HUDEP-2 (cell line): ENCODE measurements around the gene GJD3.

Experiments used
- DNase-seq, 76 experiments: peaks; one replicate each; lab custom pipeline; 2025; ENCODE audit not compliant: unreplicated experiment in 76 of 76; lab: John Stamatoyannopoulos, UW

The GJD3 gene

DNA sequence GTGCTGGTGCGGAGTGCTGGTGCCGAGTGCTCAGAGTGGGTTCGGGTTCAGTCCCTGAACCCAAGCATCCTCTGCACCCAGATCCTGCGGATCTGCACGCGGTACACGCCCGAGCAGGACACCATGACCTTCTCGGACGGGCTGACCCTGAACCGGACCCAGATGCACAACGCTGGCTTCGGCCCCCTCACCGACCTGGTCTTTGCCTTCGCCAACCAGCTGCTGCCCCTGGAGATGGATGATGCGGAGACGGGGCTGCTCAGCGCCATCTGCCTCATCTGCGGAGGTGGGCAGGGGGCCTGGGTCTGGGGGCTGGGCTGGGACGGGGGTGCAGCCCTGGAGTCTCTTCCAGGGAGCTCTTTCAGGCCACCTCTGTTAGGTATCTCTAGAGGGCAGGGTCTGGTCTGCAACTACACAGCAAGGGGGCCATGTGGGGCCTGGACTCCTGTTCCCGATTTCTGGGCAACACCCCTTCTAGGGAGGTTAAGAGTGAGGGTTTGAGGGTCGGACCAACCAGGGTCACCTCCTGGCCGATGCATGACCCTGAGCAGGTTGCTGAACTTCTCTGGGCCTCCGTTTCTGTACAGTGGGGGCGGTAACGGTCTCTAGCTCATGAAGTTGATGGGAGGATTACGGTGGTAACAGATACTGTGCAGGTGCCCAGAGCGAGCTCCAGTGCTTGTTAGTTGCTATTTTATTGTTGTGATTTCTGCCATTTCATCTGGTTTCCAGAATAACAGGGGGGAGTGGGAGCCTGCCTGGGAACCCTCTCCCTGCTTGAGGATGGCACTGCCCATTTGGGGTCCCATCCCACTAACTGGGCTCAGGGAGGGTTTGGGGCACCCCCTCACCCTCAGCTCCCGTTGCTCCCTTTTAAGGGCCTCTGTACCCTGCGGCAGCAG lies 10.1 kb downstream of the GJD3 start:
- DNase-seq: no peak

DNA sequence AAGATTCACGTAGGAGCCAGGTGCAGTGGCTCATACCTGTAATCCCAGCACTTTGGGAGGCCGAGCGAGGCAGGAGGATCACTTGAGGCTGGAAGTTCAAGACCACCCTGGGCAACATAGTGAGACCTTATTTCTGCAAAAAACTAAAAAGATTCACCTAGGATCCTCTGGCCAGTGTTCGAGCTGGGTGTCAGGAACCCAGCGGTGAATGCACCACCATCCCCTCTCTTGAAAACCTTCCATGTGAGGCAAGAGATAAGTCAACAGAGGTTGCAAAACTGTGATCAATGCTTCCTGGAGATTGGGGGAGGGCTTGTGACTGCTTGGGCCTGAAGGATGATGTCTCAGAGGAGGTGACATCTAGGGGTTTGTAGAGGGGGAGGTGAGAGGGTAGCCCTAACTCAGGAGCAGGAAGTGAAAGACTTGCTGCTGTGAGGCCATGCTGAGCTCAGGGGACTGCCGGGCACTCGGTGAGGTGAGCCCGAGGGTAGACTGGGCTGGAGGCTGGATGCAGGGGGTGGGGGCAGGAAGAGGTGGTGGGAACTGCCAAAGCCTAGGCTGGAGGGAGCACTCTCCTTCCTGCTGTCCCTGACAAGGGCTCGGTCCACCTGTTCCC lies 11.7 kb downstream of the GJD3 start:
- no peak for DNase-seq

DNA sequence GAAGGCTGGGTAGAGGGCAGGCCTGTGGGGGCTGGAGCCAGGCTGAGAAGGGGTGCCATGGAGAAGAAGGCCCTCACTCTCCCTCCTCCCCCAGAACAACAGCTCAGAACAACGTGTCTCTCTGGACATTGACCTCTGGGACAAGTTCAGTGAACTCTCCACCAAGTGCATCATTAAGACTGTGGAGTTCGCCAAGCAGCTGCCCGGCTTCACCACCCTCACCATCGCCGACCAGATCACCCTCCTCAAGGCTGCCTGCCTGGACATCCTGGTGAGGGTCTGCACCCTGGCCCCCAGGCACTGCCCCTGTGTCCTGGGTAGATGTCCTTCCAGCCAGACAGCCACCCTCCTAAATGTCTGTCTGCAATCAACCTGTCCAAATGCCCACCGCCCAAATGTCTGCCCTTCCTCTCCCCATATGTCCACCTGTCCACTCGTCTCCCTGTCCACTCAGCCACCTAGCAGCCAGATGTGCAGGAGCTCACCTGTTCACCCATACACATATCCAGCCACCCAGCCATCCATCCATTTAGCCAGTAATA lies 12.2 kb downstream of the GJD3 start:
- DNase-seq: no peak

DNA sequence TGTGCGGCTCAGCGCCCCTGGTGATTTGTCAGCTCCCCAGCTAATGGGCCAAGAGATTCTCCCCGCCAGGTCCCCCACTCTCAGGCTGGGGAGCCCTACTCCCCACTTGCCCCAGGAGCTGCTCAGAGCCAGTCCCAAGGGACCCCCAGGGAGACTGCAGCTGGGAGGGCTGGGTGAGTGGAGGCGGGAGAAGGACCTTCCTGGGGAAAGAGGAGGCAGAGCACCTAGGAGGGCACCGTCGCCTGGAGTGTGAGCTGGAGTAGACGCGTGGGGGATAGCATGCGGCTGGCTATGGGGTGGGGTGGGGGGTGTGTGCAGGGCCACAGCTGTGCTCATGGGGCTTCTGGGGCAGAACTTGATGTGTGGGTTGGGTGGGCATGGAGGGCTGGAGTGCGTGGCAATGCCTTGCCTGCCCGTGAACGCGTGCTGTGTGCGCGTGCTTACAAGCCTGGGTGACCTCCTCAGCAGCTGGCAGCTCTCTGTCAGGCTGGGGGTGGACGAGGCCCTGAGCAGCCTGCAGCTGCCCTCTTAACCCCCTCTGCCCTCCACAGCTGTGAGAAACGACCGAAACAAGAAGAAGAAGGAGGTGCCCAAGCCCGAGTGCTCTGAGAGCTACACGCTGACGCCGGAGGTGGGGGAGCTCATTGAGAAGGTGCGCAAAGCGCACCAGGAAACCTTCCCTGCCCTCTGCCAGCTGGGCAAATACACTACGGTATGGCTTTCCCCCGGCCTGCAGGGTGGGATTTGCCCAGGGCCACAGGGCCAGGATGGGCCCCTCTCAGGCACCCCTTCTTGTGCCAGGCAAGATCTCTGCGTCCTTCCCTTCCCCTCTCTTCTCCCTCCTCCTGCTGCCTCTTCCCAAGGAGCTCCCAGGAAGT lies 12.9 kb downstream of the GJD3 start:
- DNase-seq: no peak

DNA sequence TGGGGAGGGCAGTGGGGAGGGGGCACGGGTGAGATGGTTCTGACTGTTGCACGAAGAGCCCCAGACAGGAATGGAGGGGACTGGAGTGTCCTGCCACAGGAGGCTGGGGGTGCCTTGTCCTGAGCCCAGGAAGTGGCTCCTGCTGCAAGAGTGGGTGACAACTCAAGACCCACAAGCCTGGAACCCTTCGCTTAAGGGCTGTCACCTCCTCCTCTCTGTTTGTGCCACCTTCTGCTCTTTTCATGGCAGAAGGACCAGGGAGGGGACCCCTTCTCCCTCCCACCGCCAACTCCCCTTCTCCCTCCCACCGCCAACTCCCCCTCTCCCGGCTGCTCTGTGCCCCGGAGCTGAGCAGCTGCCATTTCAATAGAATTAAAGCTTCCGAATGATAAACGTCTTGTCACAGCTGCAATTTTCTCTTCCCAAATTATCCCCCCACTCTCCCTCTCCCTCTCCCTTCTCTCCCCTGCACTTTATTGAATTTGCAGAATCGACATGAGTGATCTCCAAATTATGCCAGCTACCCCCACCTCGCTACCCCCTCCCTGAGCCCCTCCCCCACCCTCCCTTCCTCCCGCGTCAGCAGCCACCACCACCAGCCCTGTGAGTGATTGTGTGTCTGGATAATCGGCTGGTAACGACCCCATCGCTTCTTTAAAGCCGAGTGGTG lies 13.7 kb downstream of the GJD3 start:
- no peak for DNase-seq

DNA sequence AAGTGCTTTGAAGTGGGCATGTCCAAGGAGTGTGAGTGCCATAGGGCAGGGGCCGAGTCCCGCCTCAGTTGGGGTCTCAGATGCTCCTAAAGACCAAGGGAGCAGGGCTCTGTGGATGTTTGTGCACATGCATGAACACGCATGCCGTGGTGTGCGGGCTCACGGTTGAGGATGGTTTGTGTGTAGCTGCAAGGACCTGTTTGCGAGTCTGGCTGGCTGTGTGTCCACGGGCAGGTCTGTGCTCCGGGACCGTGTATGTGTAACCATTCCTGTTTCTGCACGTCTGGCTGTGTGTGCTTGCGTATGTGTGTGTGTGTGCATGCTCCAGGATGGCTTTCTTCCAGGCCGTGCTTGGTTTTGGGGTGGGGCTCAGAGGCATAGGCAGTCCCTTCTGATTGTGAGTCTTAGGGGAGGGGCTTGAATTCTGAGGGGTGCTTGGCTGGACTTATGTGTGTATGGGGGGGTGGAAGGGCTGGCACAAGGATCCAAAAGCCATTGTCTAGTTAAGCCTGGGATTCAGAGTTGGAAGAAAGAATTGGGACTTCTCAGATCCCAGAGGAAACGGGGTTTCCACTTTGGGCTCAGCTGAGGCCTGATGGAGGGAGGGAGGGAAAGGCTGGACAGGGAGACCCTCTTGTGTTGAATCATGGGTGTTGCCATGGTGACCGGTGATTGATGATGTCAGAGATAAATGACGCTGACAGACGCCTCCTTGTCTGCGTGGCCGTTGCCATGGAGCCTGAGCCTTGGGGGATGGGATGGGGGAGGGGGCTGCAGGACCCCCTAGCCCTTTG lies 14.4 kb downstream of the GJD3 start:
- peak in 18 of 76 experiments; percentile 2 to 46 (median 22) for DNase-seq

DNA sequence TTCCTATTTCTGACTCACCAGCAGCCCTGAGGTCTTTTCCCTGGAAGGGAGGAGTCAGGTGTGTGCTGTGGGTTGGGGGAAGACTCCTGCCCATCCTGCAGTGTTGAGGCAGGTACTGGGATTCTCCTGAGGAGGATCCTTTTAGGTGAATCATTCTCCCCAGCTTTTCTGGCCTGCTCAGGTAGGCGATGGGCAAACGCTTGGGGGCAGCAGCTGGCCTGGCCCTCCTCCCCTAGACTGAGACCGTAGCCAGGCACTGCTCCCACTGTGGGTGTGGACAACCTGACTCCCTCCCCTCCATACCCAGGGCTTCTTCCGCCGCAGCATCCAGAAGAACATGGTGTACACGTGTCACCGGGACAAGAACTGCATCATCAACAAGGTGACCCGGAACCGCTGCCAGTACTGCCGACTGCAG lies 15.1 kb downstream of the GJD3 start:
- DNase-seq: no peak

DNA sequence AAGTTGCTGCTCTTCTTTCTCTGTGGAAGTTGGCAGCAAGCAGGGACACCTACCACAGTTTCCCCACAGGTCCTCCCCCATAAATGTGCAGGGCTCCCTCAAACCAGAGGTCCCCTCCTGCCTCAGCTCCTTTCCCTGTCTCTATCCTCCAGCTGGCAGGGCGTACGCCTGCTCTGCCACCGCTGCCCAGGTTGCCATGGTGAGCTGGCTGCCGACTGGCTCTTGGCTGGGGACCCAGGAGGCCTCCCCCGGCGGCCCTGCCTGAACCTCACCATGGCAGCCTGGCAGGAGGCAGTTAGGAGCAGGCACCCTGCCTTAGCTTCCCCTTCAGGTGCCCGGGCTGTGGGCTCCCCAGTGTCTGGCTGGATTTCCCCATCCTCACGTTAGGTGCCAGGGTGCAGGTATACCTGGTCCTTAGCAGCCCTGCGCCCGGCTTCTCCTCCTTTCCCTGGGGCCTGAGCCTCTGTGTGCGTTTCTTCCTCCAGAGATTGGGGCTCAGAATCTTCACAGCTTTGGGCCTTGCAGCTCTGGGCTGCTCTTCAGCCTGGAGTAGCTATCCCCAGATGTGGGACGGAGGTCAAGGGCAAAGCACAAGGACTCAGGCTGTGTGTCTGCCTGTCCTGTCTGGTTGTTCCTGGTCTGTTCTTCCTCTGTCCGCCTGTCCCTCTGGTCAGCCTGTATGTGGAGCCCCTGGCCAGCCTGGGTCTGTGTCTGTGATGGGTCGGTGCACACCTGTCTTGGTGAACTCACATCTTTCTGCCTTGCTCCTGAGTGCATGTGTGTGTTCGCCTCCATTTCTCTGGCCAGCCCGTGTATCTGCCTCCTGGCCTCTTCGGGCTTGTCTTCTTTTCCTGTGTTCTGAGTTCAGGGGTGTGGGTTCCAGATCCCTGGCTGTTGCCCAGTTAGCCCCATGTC lies 15.7 kb downstream of the GJD3 start:
- DNase-seq: peak in 60 of 76 experiments; percentile 11 to 81 (median 54)

DNA sequence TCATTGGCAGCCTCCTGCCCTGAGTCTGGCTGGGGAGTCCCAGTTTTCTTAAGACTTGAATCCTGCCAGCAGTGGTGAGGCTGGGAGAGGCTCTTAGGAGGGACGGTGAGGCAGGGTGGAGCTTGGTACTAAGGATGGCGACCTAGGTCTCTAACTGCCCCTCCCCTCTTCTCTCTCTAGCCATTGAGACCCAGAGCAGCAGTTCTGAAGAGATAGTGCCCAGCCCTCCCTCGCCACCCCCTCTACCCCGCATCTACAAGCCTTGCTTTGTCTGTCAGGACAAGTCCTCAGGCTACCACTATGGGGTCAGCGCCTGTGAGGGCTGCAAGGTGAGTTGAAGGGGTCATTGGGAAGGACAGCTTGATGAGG lies 16.4 kb downstream of the GJD3 start:
- peak in 2 of 76 experiments; percentile 10 to 17 for DNase-seq

DNA sequence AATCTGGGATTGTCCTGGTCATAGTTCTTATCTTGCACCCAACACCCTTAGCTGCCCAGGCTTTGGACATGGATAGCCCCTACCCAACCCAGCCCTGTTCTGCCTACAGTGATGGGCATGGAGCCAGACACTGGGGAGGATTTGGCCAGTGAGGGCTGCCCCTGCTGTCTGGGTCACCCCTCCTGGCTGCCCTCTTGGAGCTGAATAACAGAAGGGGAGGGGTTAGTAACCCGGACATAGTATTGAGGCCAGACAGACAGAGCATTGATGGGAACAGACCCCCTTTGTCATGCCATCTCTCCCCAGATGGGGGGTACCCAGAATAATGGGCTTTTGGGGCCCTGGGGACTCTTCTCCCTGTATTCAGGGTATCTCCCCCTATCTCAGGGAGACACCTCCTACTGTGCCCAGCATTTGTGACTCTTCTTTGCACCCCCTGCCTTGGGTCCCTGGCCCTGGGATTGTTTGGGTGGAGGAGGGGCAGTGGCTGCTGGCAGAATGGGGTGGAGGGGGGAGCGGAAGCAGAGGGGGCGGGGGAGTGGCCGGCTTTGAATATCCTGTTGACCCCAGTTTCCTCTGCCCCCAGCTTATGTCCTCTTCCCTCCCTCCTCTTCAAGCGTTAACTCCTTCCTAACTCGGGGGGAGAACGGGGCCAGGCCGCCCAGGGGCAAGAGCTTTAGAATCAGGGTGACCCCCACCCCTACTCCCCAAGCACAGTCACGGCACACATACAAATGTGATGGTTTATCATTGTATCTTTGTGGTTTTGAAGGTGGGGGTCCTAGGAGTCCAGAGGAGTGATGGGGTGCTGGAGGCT lies 17.0 kb downstream of the GJD3 start:
- DNase-seq: no peak

DNA sequence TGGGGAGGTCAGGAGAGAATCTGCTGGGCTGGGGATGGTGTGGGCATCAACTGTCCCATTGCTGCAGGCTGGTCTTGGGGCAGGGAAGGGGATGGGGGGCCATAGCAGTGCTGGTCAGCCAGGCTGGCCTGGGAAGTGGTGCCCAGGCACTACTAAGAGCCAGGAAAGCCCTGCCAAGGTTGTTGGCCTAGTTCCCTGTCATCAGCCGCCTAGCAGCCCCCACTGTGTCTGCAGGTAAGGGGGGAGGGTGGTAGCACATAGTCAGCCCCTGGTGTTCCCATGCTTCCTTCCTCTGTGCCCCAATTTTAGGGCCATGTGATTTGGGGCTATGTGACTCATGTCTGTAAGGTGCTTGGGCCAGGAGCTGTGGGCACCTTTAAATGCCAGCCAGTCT lies 17.8 kb downstream of the GJD3 start:
- no peak for DNase-seq

DNA sequence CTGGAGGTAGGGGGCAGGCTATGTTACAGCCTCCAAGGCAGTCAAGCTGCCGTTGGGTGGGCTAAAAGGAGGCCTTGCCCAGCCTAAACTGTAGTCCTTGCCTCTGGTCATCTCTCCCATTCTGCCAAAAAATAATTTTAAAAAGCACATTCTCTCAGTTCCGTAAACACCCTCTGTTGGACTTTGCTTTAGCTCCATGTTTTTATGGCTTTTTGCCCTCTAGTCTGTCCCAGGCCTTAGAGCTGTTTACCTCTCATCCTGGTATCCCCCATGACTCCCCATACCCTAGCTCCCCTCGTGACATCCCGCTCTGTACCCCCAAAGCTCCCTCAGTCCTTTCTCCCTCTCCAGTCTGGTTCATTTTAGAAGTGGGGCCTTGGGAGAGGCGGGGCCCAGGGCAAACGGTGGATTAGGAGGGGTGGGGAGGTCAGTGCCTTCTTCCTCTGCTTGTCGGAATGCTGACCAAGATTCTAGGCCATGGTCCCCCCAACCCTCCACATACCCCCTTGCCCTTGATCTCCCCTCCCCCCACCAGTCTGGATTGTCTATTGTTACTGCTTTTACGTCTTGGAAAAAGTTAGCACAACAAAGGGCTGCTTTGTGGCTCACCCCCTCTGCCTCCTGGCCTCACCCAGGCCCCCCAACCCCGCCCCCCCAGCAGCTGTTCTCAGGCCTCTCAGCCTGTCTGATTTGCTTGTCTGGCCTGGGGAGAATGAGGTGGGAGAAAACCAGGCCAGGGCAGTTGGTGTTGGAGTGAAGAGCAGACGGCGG lies 18.4 kb downstream of the GJD3 start:
- no peak for DNase-seq

DNA sequence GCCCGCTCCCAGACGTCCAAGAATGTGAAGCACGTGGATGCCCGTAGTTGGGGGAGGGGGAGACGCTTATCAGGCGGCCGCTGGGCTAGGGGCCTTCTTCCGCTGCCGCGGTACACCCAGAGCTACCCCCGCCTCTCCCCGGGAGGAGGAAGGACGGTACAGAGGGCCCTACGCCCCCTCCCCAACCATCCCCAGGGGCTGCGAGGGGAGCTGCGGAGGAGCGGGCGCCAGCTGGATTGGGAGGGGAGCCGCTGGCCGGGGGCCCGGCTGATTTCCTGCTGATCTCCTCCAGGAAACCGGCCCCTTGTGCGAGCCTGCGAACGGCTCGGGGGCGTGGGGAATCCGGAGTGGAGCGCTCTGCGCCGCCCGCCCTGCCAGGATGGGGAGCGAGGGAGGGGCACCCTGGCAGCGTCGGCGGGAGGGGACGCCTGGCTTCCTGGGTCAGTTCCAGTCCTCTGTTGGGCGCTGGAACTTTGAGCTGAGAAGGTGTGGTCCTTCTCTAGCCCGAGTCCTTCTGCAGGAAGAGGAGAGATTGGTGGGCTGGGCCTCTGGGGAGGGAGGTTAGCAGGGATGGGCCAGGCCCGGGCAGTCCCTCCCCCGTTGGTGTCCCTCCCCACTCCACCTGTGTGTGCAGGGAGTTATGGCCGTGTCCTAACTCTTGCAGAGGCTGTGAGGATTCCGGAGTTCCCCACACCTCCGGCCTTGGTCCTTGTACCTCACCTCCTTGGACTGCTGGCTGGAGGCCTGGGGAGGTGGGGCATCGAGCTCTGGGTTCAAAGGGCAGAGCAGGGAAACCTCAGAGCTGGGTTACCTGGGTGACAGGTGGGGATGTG lies 19.2 kb downstream of the GJD3 start:
- peak in 21 of 76 experiments; percentile 5 to 38 (median 19) for DNase-seq

DNA sequence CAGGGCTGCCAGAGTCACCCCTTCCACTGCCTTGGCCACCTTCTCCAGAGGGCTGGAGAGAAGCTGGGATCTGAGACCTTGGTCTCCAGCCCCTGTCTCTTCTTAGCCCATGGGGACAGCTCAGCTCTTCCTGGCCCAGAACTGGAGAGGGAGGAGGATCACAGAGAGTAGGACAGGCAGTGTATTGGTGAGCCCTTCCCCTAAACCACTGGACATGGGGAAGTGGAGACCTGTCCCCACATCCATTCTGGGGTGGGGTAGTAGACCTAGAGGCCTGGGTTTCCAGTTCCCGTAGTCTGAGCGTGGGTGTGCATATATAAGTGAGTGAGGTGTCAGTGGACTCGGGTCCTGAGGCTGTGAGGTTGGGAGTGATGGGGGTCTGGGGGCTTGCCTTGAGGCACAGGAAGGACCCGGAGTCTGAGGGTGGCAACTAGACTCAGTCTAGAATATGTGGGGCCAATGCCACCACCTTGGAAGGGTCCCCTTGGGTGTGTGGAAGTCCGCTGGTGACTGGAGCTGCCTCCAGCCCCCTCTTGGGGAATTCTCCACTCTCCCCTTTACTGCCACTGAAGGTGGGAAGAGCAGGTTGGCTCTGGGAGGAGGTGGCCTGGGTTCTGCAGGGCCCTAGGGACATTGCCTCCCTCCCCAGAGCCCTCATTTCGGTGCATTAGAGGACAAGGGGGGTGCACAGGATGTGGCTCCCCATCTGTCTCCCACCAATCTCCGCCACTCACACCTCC lies 19.9 kb downstream of the GJD3 start:
- no peak for DNase-seq
